GM18526 (cell line): ENCODE results near the gene SUCNR1.

Experiments
- POLR2A ChIP-seq: IDR thresholded peaks from 3 replicates; pipeline ENCODE4 v1.6.1; 2011; ENCODE audit not compliant: insufficient read length; ENCODE audit errors: extremely low read depth

Gene SUCNR1

GRCh38 chr3:151896246-151897012 lies 23.0 kb downstream of the SUCNR1 start:
- TF ChIP-seq POLR2A, result no peak

DNA sequence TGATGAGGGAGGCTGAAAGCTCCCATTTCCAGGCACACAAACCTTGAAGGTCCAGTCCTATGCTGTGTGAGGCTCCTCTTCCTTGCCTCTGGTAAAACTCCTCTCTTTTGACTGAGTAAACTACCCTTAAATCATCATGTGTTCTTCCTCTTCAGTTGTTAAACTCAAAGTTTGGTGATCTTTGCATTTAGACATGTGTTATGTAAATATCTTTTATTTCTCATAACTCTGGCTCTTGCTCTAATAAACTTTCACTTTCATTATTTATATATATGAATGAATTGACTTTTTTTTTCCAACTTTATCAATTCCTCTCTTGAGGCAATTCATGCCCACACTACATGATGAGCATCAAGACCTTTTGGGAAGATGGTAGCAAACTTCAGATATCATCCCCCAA lies 26.6 kb downstream of the SUCNR1 start:
- no peak for TF ChIP-seq POLR2A

DNA sequence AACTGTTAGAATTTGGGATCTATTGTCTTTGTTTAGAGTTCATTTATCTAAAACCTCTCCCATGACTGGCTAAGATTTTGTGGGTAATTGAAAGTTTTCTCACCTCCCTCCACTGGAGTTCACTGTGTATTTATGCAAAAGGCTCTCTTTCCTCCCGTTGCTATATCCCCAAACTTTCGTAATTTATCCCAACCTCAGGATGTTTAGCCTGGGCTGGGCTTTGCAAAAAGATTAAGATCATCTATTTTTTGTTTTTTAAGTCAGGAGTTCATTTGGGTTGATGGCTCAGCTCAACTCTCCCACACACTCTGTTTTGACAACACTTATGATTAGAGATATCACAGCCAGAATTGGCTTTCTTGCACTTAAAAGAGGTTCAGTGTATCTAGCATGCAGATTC lies 27.0 kb downstream of the SUCNR1 start:
- TF ChIP-seq POLR2A, result no peak

- no peak for TF ChIP-seq POLR2A
Measured at GRCh38 chr3:151900884-151901643, 27.6 kb downstream of the SUCNR1 start.

DNA sequence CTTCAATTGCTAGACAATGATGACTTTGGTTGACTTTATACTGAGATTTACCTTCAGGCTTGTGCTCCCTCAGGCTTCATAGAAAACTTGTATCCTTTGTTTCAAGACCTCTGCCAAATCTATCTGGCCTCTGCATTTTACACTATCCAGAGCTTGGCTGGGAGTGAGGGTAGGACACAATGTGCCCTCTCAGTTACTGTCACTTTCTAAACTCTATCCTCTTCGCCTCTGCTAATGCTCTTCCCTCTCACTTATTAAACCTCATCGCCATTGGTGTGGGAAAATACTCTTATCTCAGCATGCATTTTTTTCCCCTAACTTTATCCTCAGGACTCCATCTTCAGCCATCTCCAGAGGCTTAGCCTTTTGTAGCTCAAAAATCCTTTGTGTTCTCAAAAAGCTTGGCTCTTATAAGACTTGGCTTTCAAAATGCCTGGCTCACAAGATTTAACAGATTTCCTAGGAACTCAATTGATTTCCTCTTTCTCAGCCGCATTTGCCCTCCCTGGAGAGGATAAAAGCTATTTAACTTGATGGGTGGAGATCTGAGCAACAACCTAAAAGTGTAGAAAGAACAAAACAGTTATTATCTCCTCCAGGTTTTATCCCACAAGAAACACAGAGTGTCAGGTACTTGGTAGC lies 28.3 kb downstream of the SUCNR1 start:
- no peak for TF ChIP-seq POLR2A

- no peak for TF ChIP-seq POLR2A
Measured at GRCh38 chr3:151903501-151903991, 30.1 kb downstream of the SUCNR1 start.

GRCh38 chr3:151905647-151906046 lies 32.2 kb downstream of the SUCNR1 start:
- TF ChIP-seq POLR2A, result no peak

DNA sequence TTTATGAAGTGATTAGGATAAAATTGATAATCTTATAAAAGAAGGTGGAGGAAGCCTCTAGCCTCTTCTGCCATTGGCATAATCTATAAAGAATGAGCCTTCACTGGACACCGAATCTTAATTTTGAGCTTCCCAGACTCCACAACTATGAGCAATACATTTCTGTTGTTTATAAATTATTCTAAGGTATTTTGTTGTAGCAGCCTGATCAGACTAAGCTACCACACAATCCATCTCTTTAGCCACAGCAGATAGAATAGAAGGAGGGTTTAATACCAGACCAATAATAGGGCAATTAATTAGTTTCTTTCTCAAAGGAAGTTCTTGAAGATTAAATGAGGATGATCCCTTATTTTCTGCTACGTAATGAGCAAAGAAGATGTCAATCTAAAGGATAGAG lies 33.3 kb downstream of the SUCNR1 start:
- no peak for TF ChIP-seq POLR2A

DNA sequence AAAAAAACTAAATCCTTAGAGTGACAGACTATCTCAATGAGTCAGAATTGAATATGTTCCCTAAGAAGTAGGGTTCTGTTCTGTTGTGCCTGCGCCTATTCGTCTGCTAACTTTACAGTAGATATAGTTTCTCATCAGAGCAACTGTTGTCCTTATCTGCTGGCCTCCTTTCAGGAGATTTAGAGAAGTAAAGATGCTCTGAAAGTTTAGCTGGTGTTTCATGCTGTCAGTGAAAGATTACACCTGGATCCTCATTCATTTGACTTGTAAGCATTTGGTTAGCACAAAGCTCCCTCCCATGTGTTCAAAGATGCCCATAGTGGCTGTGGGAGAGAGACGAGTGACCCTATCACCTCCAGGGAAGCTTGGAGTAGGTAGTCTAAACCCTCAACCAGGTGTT lies 35.0 kb downstream of the SUCNR1 start:
- no peak for TF ChIP-seq POLR2A

GRCh38 chr3:151909681-151910405 lies 36.4 kb downstream of the SUCNR1 start:
- TF ChIP-seq POLR2A, result no peak

DNA sequence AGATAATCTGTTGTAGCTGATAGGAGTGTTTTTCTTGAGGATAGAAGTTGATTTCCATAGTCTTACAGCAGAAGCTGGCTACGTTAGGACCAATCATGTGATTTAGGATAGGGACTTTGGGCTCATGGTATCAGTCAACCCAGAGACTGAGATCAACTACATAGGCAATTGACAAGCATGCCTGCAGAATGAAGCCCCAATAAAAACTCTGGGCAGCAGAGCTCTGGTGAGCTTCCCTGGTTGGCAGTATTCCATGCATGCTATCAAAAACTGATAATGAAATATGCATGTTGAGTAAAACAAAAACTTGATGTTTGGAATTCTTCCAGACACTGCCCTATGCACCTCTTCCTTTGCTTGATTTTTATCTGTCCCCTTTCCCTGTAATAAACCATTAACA lies 38.0 kb downstream of the SUCNR1 start:
- TF ChIP-seq POLR2A, result no peak

- no peak for TF ChIP-seq POLR2A
Measured at GRCh38 chr3:151912028-151912427, 38.6 kb downstream of the SUCNR1 start.

- no peak for TF ChIP-seq POLR2A
Measured at GRCh38 chr3:151916781-151917180, 43.3 kb downstream of the SUCNR1 start.

- no peak for TF ChIP-seq POLR2A
Measured at GRCh38 chr3:151918253-151919029, 45.0 kb downstream of the SUCNR1 start.

- TF ChIP-seq POLR2A, result no peak
Measured at GRCh38 chr3:151919030-151919328, 45.5 kb downstream of the SUCNR1 start.
